Measurements from ENCODE around the gene ZSCAN32.

Gene ZSCAN32

GRCh38 chr16:3358871-3359270 lies 41.9 kb downstream of the ZSCAN32 start:
- DNase-seq (ENCODE audit: low read depth) = no peak
- H3K4me3 ChIP-seq (ENCODE audit: low read depth, low read length) = no peak overlapping the region
- TF ChIP-seq CTCF (IDR thresholded peaks at IDR 0.05; ENCODE audit: control insufficient read depth, extremely low read depth, insufficient read depth) = no peak

- DNase-seq (ENCODE audit: low read depth) = no peak
- H3K4me3 ChIP-seq (ENCODE audit: low read depth, low read length) = no peak overlapping the region
- TF ChIP-seq CTCF (IDR thresholded peaks at IDR 0.05; ENCODE audit: control insufficient read depth, extremely low read depth, insufficient read depth) = 0 out of 2 replicates have a peak, but pooled peaks have one; percentile 3
Observed at GRCh38 chr16:3356118-3356517, 44.7 kb downstream of the ZSCAN32 start.

- DNase-seq (ENCODE audit: low read depth) = no peak
- no peak for TF ChIP-seq CTCF (IDR thresholded peaks at IDR 0.05; ENCODE audit: control insufficient read depth, extremely low read depth, insufficient read depth)
- H3K4me3 ChIP-seq (ENCODE audit: low read depth, low read length) = no peak within 1 kb of the TSS
Observed at GRCh38 chr16:3355589-3355988, 45.2 kb downstream of the ZSCAN32 start, which contains the start of gene OR2C1. Gene OR2C1 (plus strand): TSS chr16:3355889. CDS start chr16:3355941, 52 bp downstream.

GRCh38 chr16:3349175-3349574 lies 51.6 kb downstream of the ZSCAN32 start:
- no peak for DNase-seq (ENCODE audit: low read depth)
- no peak for TF ChIP-seq CTCF (IDR thresholded peaks at IDR 0.05; ENCODE audit: control insufficient read depth, extremely low read depth, insufficient read depth)
- H3K4me3 ChIP-seq (ENCODE audit: low read depth, low read length) = no peak overlapping the region

- no peak overlapping the region for H3K4me3 ChIP-seq (ENCODE audit: low read depth, low read length)
- TF ChIP-seq CTCF (IDR thresholded peaks at IDR 0.05; ENCODE audit: control insufficient read depth, extremely low read depth, insufficient read depth) = no peak
- no peak for DNase-seq (ENCODE audit: low read depth)
Observed at GRCh38 chr16:3348547-3349167, 52.1 kb downstream of the ZSCAN32 start.

- no peak for TF ChIP-seq CTCF (IDR thresholded peaks at IDR 0.05; ENCODE audit: control insufficient read depth, extremely low read depth, insufficient read depth)
- no peak overlapping the region for H3K4me3 ChIP-seq (ENCODE audit: low read depth, low read length)
- DNase-seq (ENCODE audit: low read depth) = no peak
Observed at GRCh38 chr16:3347586-3347985, 53.2 kb downstream of the ZSCAN32 start.

- no peak for DNase-seq (ENCODE audit: low read depth)
- H3K4me3 ChIP-seq (ENCODE audit: low read depth, low read length) = no peak overlapping the region
- TF ChIP-seq CTCF (IDR thresholded peaks at IDR 0.05; ENCODE audit: control insufficient read depth, extremely low read depth, insufficient read depth) = no peak
Observed at GRCh38 chr16:3346041-3346440, 54.8 kb downstream of the ZSCAN32 start.
